DOHH2 (cell line): Measurements from ENCODE around the gene SKA2.
"Not testable (repeated sequence)": the region's sequence is repeated elsewhere in the genome, so short reads cannot be mapped to it uniquely, and the experiment has no call there.

Source experiments
- H3F3A ChIP-seq: fragments of 200-600 bp; sonication (generic), shearing (Covaris generic); 2 replicates; pipeline ENCODE4 v1.6.0; 2016; ENCODE audit warnings: antibody characterized with exemption, mild to moderate bottlenecking; ENCODE audit not compliant: control insufficient read depth, insufficient read depth
- H3K27ac ChIP-seq: fragments of 200-600 bp; sonication (generic); 2 replicates; pipeline ENCODE4 v1.5.1; 2014; ENCODE audit warnings: low read depth, mild to moderate bottlenecking, low read length, moderate library complexity
- H3K27me3 ChIP-seq: fragments of 200-600 bp; sonication (generic); 2 replicates; pipeline ENCODE4 v1.6.1; 2014; ENCODE audit warnings: mild to moderate bottlenecking, low read length, mixed read lengths; ENCODE audit not compliant: control insufficient read depth
- H3K36me3 ChIP-seq: fragments of 200-600 bp; sonication (generic); 2 replicates; pipeline ENCODE4 v1.6.1; 2014; ENCODE audit warnings: mild to moderate bottlenecking, low read length, moderate library complexity, mixed read lengths; ENCODE audit not compliant: control insufficient read depth
- H3K4me1 ChIP-seq: fragments of 200-600 bp; sonication (generic); 2 replicates; pipeline ENCODE4 v1.6.1; 2014; ENCODE audit warnings: mild to moderate bottlenecking, low read length, mixed read lengths; ENCODE audit not compliant: control insufficient read depth
- H3K4me2 ChIP-seq: fragments of 200-600 bp; sonication (generic); 2 replicates; pipeline ENCODE4 v1.6.0; 2014; ENCODE audit warnings: mild to moderate bottlenecking, low read length, moderate library complexity
- H3K4me3 ChIP-seq: fragments of 200-600 bp; sonication (generic); 2 replicates; pipeline ENCODE4 v1.5.1; 2014; ENCODE audit warnings: mild to moderate bottlenecking, low read length, mixed read lengths
- H3K79me2 ChIP-seq: fragments of 200-600 bp; sonication (generic); 2 replicates; pipeline ENCODE4 v1.6.1; 2014; ENCODE audit warnings: mild to moderate bottlenecking, low read length, mixed read lengths; ENCODE audit not compliant: control insufficient read depth
- H3K9me2 ChIP-seq: fragments of 200-600 bp; sonication (generic); replicated peaks from 2 replicates; pipeline ENCODE4 v1.6.1; 2014; ENCODE audit warnings: mild to moderate bottlenecking, low read length, mixed read lengths; ENCODE audit not compliant: control insufficient read depth
- H3K9me3 ChIP-seq: fragments of 200-600 bp; sonication (generic); 2 replicates; pipeline ENCODE4 v1.6.1; 2014; ENCODE audit warnings: antibody characterized with exemption, low read length, mixed read lengths; ENCODE audit not compliant: control insufficient read depth, insufficient read depth
- H4K20me1 ChIP-seq: fragments of 200-600 bp; sonication (generic); 2 replicates; pipeline ENCODE4 v1.6.0; 2014; ENCODE audit warnings: low read depth, mild to moderate bottlenecking, antibody characterized with exemption, low read length, moderate library complexity; ENCODE audit not compliant: control insufficient read depth, insufficient read depth
- CTCF ChIP-seq: fragments of 200-600 bp; sonication (generic); IDR thresholded peaks from one replicate; pipeline ENCODE4 v1.5.1; 2014; ENCODE audit warnings: antibody characterized with exemption, mild to moderate bottlenecking, low read depth, low read length; ENCODE audit not compliant: poor library complexity, severe bottlenecking
- EZH2phosphoT487 ChIP-seq: fragments of 200-600 bp; sonication (generic); IDR thresholded peaks from 2 replicates; pipeline ENCODE4 v1.6.1; 2017; ENCODE audit warnings: borderline replicate concordance, mild to moderate bottlenecking, antibody characterized with exemption, low read length, moderate library complexity, mixed read lengths

Gene SKA2

GRCh38 chr17:59145571-59146096 is 9.4 kb downstream of the SKA2 start:
- H3F3A ChIP-seq = no peaks in the 10 kb centered on the region
- H3K4me1 ChIP-seq = 0 out of 2 replicates have a peak, but pooled peaks cover 4% of the 10 kb centered on the region
- peaks cover 99% of the 10 kb centered on the region for H3K79me2 ChIP-seq
- H3K9me3 ChIP-seq = no peaks in the 10 kb centered on the region
- H3K4me2 ChIP-seq = no peak overlapping the region
- H4K20me1 ChIP-seq = peaks cover 9% of the 10 kb centered on the region; the same call in 1 of the 2 replicates
- no peak overlapping the region for H3K4me3 ChIP-seq
- no peaks in the 10 kb centered on the region for H3K27me3 ChIP-seq
- no peaks in the 10 kb centered on the region for H3K9me2 ChIP-seq
- peaks cover 34% of the 10 kb centered on the region for H3K36me3 ChIP-seq
- TF ChIP-seq EZH2phosphoT487 = no peak
- no peak for TF ChIP-seq CTCF
- H3K27ac ChIP-seq = no peak overlapping the region

- Histone ChIP-seq H3K36me3 (peaks cover 21% of the 10 kb centered on the region), H3K9me2 (no peaks in the 10 kb centered on the region), H4K20me1 (peaks cover 8% of the 10 kb centered on the region; the same call in 1 of the 2 replicates), H3K79me2 (peaks cover 97% of the 10 kb centered on the region), H3K4me2 (no peak overlapping the region), H3K4me3 (no peak overlapping the region), H3K27ac (no peak overlapping the region), H3K9me3 (no peaks in the 10 kb centered on the region), H3K27me3 (no peaks in the 10 kb centered on the region), H3K4me1 (no peaks in the 10 kb centered on the region), H3F3A (no peaks in the 10 kb centered on the region)
- no peak for TF ChIP-seq CTCF
- TF ChIP-seq EZH2phosphoT487 = no peak
Observed at GRCh38 chr17:59141860-59142259, 13.1 kb downstream of the SKA2 start.

DNA sequence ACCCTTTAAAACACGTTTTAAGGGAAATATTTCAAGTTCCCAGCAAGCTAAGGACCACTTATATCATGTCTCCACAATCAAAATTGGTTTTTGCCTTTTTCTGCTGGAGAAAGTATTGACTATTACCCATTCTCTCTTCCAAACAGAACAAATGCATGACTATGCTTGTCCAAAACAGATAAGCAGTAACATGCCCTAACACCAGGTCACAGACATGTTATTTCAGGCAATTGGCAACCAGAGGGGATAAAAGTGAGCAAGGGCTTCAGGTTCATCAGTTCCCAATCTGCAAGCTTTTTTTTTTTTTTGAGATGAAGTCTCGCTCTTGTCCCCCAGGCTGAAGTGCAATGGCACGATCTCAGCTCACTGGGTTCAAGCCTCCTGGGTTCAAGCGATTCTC is 15.0 kb downstream of the SKA2 start:
- Histone ChIP-seq H3K36me3 (peaks cover 21% of the 10 kb centered on the region), H3K79me2 (peaks cover 95% of the 10 kb centered on the region), H3F3A (no peaks in the 10 kb centered on the region), H3K27ac (no peak overlapping the region), H3K4me1 (no peaks in the 10 kb centered on the region), H3K4me2 (no peak overlapping the region), H3K9me3 (no peaks in the 10 kb centered on the region), H4K20me1 (peaks cover 5% of the 10 kb centered on the region; the same call in 1 of the 2 replicates), H3K4me3 (no peak overlapping the region), H3K27me3 (no peaks in the 10 kb centered on the region), H3K9me2 (no peaks in the 10 kb centered on the region)
- TF ChIP-seq CTCF = no peak
- TF ChIP-seq EZH2phosphoT487 = no peak

- H3K4me2 ChIP-seq, H3K27ac ChIP-seq, H3K27me3 ChIP-seq, H3K9me2 ChIP-seq, H3F3A ChIP-seq, H3K4me1 ChIP-seq, H4K20me1 ChIP-seq, H3K4me3 ChIP-seq, H3K9me3 ChIP-seq, H3K36me3 ChIP-seq: not testable (repeated sequence)
- H3K79me2 ChIP-seq = peaks cover 95% of the 10 kb centered on the region
Observed at GRCh38 chr17:59138339-59138738, 16.6 kb downstream of the SKA2 start.
